ENCODE data around the gene F12.

DNA sequence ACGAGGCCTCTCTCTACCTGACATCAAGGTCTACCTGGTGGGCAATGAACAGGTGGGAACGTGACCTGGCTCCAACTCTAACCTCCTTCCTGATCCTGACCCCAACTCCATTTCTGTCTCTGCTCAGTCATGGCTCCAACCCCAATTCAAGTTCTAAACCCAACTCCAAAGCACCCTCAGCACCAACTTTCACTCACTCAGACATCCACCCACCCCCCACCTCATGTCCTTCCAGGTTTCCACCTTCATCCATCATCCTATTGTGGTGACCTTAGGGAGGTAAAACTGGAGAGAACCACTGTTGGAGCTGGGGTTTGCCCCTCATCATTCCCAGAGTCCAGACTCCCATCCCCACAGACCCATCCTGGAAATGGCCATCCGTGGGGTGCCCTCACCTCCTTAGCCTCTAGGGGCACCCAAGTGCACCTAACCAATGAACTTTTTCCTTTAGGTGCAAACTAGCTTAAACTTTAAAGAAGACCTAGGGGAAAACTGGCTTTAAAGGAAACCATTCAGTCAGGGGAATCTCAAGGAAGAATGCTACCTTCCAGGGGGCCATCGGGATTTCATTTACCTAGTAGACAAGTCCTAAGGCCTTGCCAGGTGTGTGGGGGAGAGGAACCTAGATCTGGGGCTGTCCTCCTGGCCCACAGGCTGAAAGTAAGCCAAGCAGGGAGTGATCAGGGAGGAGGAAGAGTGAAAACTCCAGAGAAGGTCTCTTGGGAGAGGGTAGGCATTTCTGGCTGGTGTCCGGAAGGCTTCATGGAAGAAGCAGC lies 40.3 kb downstream of the F12 start:
- TF ChIP-seq, protein P1, sequence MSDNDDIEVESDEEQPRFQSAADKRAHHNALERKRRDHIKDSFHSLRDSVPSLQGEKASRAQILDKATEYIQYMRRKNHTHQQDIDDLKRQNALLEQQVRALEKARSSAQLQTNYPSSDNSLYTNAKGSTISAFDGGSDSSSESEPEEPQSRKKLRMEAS (IDR thresholded peaks at IDR 0.05; ENCODE audit: low read depth), result no peak
- TF ChIP-seq, protein P2, sequence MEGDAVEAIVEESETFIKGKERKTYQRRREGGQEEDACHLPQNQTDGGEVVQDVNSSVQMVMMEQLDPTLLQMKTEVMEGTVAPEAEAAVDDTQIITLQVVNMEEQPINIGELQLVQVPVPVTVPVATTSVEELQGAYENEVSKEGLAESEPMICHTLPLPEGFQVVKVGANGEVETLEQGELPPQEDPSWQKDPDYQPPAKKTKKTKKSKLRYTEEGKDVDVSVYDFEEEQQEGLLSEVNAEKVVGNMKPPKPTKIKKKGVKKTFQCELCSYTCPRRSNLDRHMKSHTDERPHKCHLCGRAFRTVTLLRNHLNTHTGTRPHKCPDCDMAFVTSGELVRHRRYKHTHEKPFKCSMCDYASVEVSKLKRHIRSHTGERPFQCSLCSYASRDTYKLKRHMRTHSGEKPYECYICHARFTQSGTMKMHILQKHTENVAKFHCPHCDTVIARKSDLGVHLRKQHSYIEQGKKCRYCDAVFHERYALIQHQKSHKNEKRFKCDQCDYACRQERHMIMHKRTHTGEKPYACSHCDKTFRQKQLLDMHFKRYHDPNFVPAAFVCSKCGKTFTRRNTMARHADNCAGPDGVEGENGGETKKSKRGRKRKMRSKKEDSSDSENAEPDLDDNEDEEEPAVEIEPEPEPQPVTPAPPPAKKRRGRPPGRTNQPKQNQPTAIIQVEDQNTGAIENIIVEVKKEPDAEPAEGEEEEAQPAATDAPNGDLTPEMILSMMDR (IDR thresholded peaks at IDR 0.05), result peak; percentile 70
- no peak for TF ChIP-seq EP300 (IDR thresholded peaks at IDR 0.05; ENCODE audit: borderline replicate concordance in 1 of 2, low read depth in 1 of 2, low read length in 1 of 2)
- no peak for TF ChIP-seq GABPA (IDR thresholded peaks at IDR 0.05; ENCODE audit: low read depth)
